Measurements from ENCODE around the gene UPK1A. TPM values are rescaled to one million over a fixed set of nuclear protein-coding genes. Genes with fewer than 3 reads are reported as not detected.
A peak's percentile ranks its signal among the peaks of the same experiment; 100 is the strongest.
"Not testable (repeated sequence)": the region's sequence is repeated elsewhere in the genome, so short reads cannot be mapped to it uniquely, and the experiment has no call there.

UPK1A gene
- total RNA-seq, 2 donors from 2014 or later = 0.19 TPM; not detected in 1

GRCh38 chr19:35671818-35672217 is 5.5 kb downstream of the UPK1A start:
- intact Hi-C loops (cut with DNase I) = no loop called here
- DNase-seq (ENCODE audit: low spot score) = no peak

GRCh38 chr19:35673121-35673804 is 6.9 kb downstream of the UPK1A start:
- intact Hi-C loops (cut with DNase I) = no loop called here
- DNase-seq (ENCODE audit: low spot score) = no peak

GRCh38 chr19:35675589-35676140 is 9.3 kb downstream of the UPK1A start:
- intact Hi-C loops (cut with DNase I) = loop anchor here in 1 of 2 donors (5.0 kb wide), 1 partner anchor 118 kb away; no protein-coding TSS in a partner anchor

GRCh38 chr19:35689836-35690235 is 23.5 kb downstream of the UPK1A start:
- DNase-seq (ENCODE audit: low spot score) = no peak
- intact Hi-C loops (cut with DNase I) = no loop called here

More at GRCh38 chr19:35675589-35676140, 9.3 kb downstream of the UPK1A start:
- no peak for DNase-seq (ENCODE audit: low spot score)

DNA sequence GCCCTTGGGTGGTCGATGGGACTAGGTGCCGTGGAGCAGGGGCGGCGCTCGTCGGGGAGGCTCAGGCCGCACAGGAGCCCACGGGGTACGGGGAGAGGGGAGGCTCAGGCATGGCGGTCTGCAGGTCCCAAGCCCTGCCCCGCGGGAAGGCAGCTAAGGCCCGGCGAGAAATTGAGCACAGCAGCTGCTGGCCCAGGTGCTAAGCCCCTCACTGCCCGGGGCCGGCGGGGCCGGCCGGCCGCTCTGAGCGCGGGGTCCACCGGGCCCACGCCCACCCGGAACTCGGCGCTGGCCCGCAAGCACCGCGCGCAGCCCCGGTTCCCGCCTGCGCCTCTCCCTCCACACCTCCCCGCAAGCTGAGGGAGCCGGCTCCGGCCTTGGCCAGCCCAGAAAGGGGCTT is 24.8 kb downstream of the UPK1A start:
- intact Hi-C loops (cut with DNase I); DNase-seq (ENCODE audit: low spot score): not testable (repeated sequence)

DNA sequence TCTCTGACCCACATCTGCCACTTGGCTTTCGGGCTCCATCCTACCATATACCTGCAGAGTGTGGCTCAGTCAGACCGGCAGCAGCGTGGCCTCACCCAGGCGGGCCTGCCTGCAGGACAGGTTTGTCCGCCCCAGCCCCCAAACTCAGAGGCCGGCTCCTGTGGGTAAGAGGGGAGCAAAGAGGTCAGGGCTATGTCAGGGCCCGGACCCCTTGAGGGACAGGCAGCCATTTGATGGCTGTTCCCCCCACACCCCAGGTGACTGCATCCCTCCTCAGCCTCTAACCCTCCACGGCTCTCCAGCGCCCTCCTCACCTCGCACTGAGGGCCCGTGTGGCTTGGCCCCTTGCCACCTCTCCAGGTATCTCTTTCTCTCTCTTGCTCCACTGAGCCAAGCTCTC is 25.7 kb downstream of the UPK1A start:
- no peak for DNase-seq (ENCODE audit: low spot score)
- intact Hi-C loops (cut with DNase I) = no loop called here

GRCh38 chr19:35693422-35693821 is 27.1 kb downstream of the UPK1A start:
- no peak for DNase-seq (ENCODE audit: low spot score)
- intact Hi-C loops (cut with DNase I) = no loop called here

- peak; percentile 93 for DNase-seq (ENCODE audit: low spot score)
Observed at GRCh38 chr19:35693835-35694599, 27.7 kb downstream of the UPK1A start.

DNA sequence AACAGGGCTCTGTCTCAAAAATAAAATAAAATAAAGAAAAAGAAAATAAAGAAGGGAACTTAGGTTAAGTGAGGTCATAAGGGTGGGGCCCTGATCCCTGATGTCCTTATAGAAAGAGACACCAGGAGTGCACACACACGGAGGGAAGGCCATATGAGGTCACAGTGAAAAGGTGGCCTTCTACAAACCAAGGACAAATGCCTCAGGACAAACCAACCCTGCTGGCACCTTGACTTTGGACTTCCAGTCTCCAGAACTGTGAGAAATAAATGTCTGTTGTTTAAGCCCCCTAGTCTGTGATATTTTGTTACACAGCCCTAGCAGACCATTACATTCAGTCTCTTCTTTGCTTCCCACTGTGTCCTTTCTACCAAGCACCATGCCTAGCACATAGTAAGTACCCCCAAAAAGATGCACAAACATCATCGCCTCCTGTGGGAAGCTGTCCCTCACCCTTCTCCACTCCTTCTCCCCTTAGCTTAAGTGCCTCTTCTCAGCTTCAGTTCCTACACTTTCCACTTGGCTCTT is 29.6 kb downstream of the UPK1A start:
- intact Hi-C loops (cut with DNase I) = no loop called here
- DNase-seq (ENCODE audit: low spot score) = no peak

More at GRCh38 chr19:35693835-35694599, 27.7 kb downstream of the UPK1A start:
- intact Hi-C loops (cut with DNase I) = no loop called here

- intact Hi-C loops (cut with DNase I) = no loop called here
Observed at GRCh38 chr19:35696835-35697234, 30.5 kb downstream of the UPK1A start.

DNA sequence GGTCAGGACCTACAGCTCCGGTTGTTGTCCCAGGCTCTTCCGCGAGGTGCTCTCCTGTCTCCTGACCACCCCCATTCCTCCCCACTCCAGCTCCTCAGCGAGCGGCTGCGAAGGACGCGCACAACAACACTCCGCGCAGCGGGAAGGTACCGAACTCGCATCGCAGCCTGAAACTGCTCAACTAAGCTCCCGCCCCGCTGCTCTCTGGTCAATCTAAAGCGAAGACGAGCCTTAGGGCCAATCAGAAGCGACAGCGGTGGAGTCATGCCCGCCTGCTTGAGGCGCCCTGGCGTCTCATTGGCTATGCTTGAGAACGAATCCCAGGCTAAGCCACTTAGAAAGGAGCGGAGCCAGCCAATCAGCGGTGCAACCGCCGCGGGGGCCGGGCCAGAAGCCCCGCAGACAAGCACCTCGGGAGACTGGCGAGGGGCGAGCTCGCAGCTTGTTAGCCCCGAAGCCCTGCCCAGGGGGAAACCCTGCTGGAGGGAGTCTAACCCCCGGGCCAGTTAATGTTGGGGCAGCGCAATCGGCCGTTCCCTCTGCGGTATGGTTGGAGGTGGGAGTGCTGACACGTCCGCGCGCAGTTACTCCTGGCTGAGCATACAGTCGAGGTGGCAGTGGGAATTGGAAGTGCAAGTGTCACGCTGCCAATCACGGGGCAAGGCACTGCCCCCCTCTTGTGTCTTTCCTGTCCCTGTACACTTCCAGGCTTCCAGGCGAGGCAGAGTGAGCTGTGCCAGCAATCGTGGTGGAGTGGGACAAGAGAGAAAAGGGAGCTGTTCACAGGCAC is 36.1 kb downstream of the UPK1A start:
- peak; percentile 97 for DNase-seq (ENCODE audit: low spot score)
- intact Hi-C loops (cut with DNase I) = no loop called here

More at GRCh38 chr19:35696835-35697234, 30.5 kb downstream of the UPK1A start:
- no peak for DNase-seq (ENCODE audit: low spot score)

DNA sequence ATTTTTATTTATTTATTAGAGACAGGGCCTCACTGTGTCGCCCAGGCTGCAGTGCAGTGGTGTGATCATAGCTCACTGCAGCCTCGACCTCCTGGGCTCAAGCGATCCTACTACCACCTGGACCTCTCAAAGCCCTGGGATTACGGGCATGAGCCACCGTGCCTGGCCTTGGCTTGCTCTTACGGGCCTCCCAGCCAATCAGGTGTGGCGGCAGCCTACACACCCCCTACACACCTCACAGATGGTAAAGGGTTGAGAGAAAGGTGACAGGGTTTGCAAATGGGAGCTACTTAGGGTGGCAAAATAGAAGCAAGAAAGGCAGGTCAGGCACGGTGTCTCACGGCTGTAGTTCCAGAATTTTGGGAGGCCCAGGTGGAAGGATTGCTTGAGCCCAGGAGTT is 37.0 kb downstream of the UPK1A start:
- no peak for DNase-seq (ENCODE audit: low spot score)
- intact Hi-C loops (cut with DNase I) = no loop called here

- DNase-seq (ENCODE audit: low spot score) = no peak
- intact Hi-C loops (cut with DNase I) = no loop called here
Observed at GRCh38 chr19:35704218-35704617, 37.9 kb downstream of the UPK1A start, which contains the start of gene ZBTB32. Gene ZBTB32 (plus strand): TSS chr19:35704558. CDS start chr19:35714627, 10,069 bp downstream.

DNA sequence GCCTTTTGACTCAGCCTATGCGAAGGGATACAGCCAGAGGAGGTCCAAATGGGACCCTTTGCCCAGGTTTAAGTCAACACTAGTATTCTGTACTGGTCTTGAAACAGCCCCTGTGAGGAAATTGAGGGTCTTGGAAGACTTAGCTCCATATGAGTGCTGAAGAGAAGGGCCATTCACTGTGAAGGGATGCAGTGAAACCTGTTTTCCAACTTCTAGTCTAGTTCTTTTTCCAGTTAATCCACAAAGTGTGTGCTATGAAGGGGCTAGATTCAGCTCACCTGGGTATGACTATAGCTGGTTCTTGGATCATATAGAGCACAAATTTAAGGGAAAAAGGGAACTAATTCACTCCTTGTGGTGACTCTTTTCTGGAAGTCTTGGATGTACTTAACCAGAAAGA is 42.1 kb downstream of the UPK1A start:
- DNase-seq (ENCODE audit: low spot score) = no peak
- intact Hi-C loops (cut with DNase I) = no loop called here

DNA sequence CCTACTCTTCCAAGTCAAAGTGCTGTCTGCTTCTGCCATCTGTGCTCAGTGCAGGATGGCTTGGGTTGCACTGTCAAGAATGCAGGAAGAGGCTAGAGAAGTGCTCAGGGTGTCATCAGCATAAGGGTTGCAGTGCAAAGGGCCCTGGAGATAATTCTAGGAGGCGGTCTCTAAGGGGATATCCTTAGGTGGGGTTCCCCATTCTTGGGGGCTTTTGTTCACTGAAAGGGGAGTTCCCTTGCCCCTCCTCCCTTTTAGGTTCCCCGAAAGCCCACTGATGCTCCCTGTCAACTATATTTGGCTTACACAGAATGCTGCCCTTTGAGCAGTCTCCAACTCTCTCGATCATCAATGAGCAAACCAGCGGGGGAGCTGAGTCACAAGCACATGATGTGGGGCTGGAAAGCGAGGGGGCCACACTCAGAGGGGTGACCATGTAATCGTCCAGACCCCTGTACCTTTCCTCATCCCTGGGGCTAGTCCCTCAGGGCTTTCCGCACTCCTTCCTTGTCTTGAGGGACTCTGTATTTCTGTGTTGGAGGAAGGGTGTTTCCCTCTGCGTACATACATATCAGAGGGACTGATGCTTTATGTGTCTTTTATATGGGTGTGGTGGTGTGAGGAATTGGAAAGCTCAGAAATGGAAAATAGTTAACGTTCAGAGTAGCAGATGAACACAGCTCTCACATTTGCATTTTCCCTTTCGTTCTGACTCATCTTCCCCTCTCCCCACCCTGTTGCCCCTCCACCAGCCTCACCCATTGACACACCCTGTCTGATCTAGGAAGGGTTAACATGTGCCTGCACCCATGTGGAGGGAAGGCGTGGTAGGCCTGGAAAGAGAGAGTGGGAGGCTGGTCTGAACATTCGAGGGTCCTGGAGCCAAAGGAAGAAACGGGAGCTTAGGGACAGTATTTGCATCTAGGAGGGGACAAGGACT is 44.7 kb downstream of the UPK1A start:
- DNase-seq (ENCODE audit: low spot score) = no peak
- intact Hi-C loops (cut with DNase I) = loop anchor here in 1 of 2 donors (10.0 kb wide), 1 partner anchor 224 kb away; the partner anchor contains the start of gene LRFN3

- DNase-seq (ENCODE audit: low spot score) = no peak
- intact Hi-C loops (cut with DNase I) = loop anchor here in 1 of 2 donors (10.0 kb wide), 1 partner anchor 222 kb away; the partner anchor contains the start of gene LRFN3
Observed at GRCh38 chr19:35712567-35713505, 46.5 kb downstream of the UPK1A start.

DNA sequence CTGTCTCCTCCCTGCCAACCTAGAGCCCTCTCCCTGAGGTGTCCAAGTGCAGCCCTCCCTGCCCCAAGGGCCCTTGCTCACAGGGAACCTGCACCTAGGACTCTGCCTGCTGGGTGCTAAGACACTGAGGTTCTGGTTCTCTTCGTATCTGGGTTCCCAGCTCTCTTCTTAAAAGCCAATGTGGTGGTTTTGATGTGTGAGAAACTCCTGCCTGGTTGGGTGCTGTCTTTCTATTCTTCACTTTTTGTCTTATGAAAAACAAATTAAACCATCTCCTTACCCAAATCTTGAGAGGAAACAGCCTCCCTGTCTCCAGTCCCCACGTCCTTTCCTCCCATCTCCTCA is 47.2 kb downstream of the UPK1A start:
- no peak for DNase-seq (ENCODE audit: low spot score)
- intact Hi-C loops (cut with DNase I) = loop anchor here in 1 of 2 donors (10.0 kb wide), 1 partner anchor 221 kb away; the partner anchor contains the start of gene LRFN3

Measured in posterior vena cava (tissue), 2 donors.